ENCODE data around the gene ME3. TPM values are rescaled to one million over a fixed set of nuclear protein-coding genes. Genes with fewer than 3 reads are reported as not detected.

Gene ME3
- total and polyA plus RNA-seq, 2 donors (not counting 1 experiment from before 2014, with no cell fraction given), result 8.8 to 50.7 TPM

GRCh38 chr11:86638673-86639072 is 33.7 kb downstream of the ME3 start:
- Histone ChIP-seq H2AFZ (ENCODE audit: low read length) (no peak overlapping the region), H4K20me1 (ENCODE audit: control insufficient read depth, extremely low read depth, insufficient read depth, low read length) (no peaks in the 10 kb centered on the region), H3K36me3 (ENCODE audit: control insufficient read depth, insufficient read depth, low read length) (no peaks in the 10 kb centered on the region), H3K27ac (ENCODE audit: insufficient read depth, low read length) (no peak overlapping the region), H3K9me3 (ENCODE audit: control insufficient read depth, insufficient read depth, low read depth, low read length) (no peaks in the 10 kb centered on the region), H3K79me2 (ENCODE audit: control insufficient read depth, insufficient read depth, low read length) (no peaks in the 10 kb centered on the region), H3K4me1 (ENCODE audit: control insufficient read depth, extremely low read depth, insufficient read depth, low read length) (peaks cover 2% of the 10 kb centered on the region), H3K4me2 (ENCODE audit: extremely low read depth, insufficient read depth, low read length) (no peak overlapping the region), H3K4me3 (replicated peaks in 1 of 4; ENCODE audit: control extremely low read depth in 1 of 4, insufficient read depth in 1 of 4, low read depth in 3 of 4, low read length in 4 of 4) (no peak overlapping the region), H3K27me3 (ENCODE audit: control insufficient read depth, insufficient read depth, low read length) (no peaks in the 10 kb centered on the region), H3K9ac (ENCODE audit: insufficient read depth, low read length) (no peak overlapping the region)
- TF ChIP-seq EZH2 (IDR thresholded peaks at IDR 0.05; ENCODE audit: low read length, missing control alignments), result no peak
- TF ChIP-seq, protein P1, sequence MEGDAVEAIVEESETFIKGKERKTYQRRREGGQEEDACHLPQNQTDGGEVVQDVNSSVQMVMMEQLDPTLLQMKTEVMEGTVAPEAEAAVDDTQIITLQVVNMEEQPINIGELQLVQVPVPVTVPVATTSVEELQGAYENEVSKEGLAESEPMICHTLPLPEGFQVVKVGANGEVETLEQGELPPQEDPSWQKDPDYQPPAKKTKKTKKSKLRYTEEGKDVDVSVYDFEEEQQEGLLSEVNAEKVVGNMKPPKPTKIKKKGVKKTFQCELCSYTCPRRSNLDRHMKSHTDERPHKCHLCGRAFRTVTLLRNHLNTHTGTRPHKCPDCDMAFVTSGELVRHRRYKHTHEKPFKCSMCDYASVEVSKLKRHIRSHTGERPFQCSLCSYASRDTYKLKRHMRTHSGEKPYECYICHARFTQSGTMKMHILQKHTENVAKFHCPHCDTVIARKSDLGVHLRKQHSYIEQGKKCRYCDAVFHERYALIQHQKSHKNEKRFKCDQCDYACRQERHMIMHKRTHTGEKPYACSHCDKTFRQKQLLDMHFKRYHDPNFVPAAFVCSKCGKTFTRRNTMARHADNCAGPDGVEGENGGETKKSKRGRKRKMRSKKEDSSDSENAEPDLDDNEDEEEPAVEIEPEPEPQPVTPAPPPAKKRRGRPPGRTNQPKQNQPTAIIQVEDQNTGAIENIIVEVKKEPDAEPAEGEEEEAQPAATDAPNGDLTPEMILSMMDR (conservative IDR thresholded peaks at IDR 0.05 in 1 of 2, IDR thresholded peaks at IDR 0.05 in 1 of 2; ENCODE audit: low read depth in 1 of 2, low read length in 2 of 2), result no peak
- no peak for DNase-seq (ENCODE audit: low read depth in 2 of 2)

DNA sequence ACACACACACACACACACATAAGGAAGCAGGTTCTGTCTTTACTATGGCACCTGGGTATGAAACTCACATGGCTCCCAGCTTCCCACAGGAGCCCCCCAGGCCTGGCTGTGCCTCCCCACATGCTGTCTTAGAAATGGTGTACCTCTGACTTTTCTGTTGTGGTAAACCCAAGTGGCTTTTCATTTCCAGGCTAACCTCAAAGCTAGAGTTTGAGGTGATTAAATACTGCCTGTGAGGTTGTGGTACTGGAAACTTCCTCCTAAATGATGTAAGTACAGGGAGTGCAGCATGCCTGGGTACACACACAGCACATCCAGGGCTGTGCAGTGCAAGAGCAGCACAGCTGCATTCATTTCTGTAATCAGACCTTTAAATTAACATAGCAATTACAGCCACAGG is 34.4 kb downstream of the ME3 start:
- H3K9me3 ChIP-seq (ENCODE audit: control insufficient read depth, insufficient read depth, low read depth, low read length), result no peaks in the 10 kb centered on the region
- no peak overlapping the region for H3K4me3 ChIP-seq (replicated peaks in 1 of 4; ENCODE audit: control extremely low read depth in 1 of 4, insufficient read depth in 1 of 4, low read depth in 3 of 4, low read length in 4 of 4)
- no peaks in the 10 kb centered on the region for H3K27me3 ChIP-seq (ENCODE audit: control insufficient read depth, insufficient read depth, low read length)
- H3K27ac ChIP-seq (ENCODE audit: insufficient read depth, low read length), result no peak overlapping the region
- H4K20me1 ChIP-seq (ENCODE audit: control insufficient read depth, extremely low read depth, insufficient read depth, low read length), result no peaks in the 10 kb centered on the region
- no peaks in the 10 kb centered on the region for H3K79me2 ChIP-seq (ENCODE audit: control insufficient read depth, insufficient read depth, low read length)
- no peak overlapping the region for H3K9ac ChIP-seq (ENCODE audit: insufficient read depth, low read length)
- TF ChIP-seq, protein P1 (conservative IDR thresholded peaks at IDR 0.05 in 1 of 2, IDR thresholded peaks at IDR 0.05 in 1 of 2; ENCODE audit: low read depth in 1 of 2, low read length in 2 of 2), result no peak
- no peak for TF ChIP-seq EZH2 (IDR thresholded peaks at IDR 0.05; ENCODE audit: low read length, missing control alignments)
- DNase-seq (ENCODE audit: low read depth in 2 of 2), result peak in 1 of 2 donors; percentile 73
- no peak overlapping the region for H2AFZ ChIP-seq (ENCODE audit: low read length)
- H3K4me1 ChIP-seq (ENCODE audit: control insufficient read depth, extremely low read depth, insufficient read depth, low read length), result peaks cover 6% of the 10 kb centered on the region
- H3K36me3 ChIP-seq (ENCODE audit: control insufficient read depth, insufficient read depth, low read length), result no peaks in the 10 kb centered on the region
- no peak overlapping the region for H3K4me2 ChIP-seq (ENCODE audit: extremely low read depth, insufficient read depth, low read length)

DNA sequence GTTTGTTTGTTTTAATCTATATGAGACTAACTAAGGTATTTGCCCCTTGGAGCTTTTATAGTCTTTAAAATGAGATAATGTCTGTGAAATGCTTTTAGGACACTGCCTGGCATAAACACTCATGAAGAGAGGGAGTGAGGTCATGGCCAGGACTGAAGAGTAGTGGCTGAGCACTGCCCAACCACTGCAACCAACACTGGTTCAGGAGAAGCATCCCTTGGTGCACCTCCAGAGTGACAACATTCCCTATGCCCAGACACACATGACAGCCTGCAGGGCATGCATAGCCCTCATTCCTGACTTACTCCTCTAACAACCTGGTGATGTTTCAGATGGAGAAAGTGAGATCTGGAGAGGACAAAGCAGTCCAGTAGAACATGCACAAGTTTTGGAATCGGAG is 36.1 kb downstream of the ME3 start:
- no peak for DNase-seq (ENCODE audit: low read depth in 2 of 2)
- H3K9me3 ChIP-seq (ENCODE audit: control insufficient read depth, insufficient read depth, low read depth, low read length), result no peaks in the 10 kb centered on the region
- H2AFZ ChIP-seq (ENCODE audit: low read length), result no peak overlapping the region
- H3K79me2 ChIP-seq (ENCODE audit: control insufficient read depth, insufficient read depth, low read length), result no peaks in the 10 kb centered on the region
- TF ChIP-seq EZH2 (IDR thresholded peaks at IDR 0.05; ENCODE audit: low read length, missing control alignments), result no peak
- H3K4me3 ChIP-seq (replicated peaks in 1 of 4; ENCODE audit: control extremely low read depth in 1 of 4, insufficient read depth in 1 of 4, low read depth in 3 of 4, low read length in 4 of 4), result no peak overlapping the region
- peaks cover 15% of the 10 kb centered on the region for H3K4me1 ChIP-seq (ENCODE audit: control insufficient read depth, extremely low read depth, insufficient read depth, low read length)
- no peak overlapping the region for H3K4me2 ChIP-seq (ENCODE audit: extremely low read depth, insufficient read depth, low read length)
- no peak overlapping the region for H3K9ac ChIP-seq (ENCODE audit: insufficient read depth, low read length)
- no peaks in the 10 kb centered on the region for H3K27me3 ChIP-seq (ENCODE audit: control insufficient read depth, insufficient read depth, low read length)
- no peaks in the 10 kb centered on the region for H4K20me1 ChIP-seq (ENCODE audit: control insufficient read depth, extremely low read depth, insufficient read depth, low read length)
- H3K27ac ChIP-seq (ENCODE audit: insufficient read depth, low read length), result no peak overlapping the region
- no peaks in the 10 kb centered on the region for H3K36me3 ChIP-seq (ENCODE audit: control insufficient read depth, insufficient read depth, low read length)

All from fibroblast of lung (primary cell).